ENCODE results near the gene LRRC43. TPM values are rescaled to one million over a fixed set of nuclear protein-coding genes. Genes with fewer than 3 reads are reported as not detected.

The LRRC43 gene
- total RNA-seq, 1 experiment from 2014 or later = 0.46 TPM

DNA sequence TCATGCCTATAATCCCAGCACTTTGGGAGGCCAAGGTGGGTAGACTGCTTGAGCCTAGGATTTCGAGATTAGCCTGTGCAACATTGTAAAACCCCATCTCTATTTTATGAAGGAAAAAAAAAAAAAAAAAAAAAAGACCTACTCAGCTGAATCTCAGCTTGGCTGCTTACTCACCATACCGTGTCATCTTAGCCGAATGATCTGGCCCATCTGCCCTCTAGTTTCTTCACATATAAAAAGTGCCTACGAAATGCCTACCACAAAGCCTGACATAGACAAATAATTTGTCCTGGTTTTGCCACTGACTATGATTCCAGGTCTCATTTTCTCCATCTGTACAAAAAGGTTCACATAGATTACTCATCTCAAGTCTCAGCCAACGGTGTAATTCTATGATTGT, 32.8 kb downstream of the LRRC43 start:
- H3K79me2 ChIP-seq (ENCODE audit: insufficient read depth, low read length) = no peaks in the 10 kb centered on the region
- H3K4ac ChIP-seq (ENCODE audit: low read depth, low read length) = no peak overlapping the region
- H4K91ac ChIP-seq (ENCODE audit: insufficient read length, low read depth, low read length) = no peak overlapping the region
- H3T11ph ChIP-seq (ENCODE audit: low read length) = no peak overlapping the region
- Mint-ChIP-seq H3K36me3 (ENCODE audit: insufficient read depth in 1 of 3, low read depth in 3 of 3) (peaks cover 29 to 85% (median 77%) of the 10 kb centered on the region in 3 experiments; a peak in 6 of 7 replicates), H3K27me3 (ENCODE audit: low read depth) (no peaks in the 10 kb centered on the region), H3K4me3 (no peak overlapping the region), H3K4me1 (no peaks in the 10 kb centered on the region), H3K27ac (no peak overlapping the region), H3K9me3 (no peaks in the 10 kb centered on the region)
- H3K4me2 ChIP-seq (ENCODE audit: insufficient read depth, insufficient read length, low read length) = no peak overlapping the region
- H2AFZ ChIP-seq (ENCODE audit: low read length) = no peak overlapping the region
- no peak overlapping the region for H3K56ac ChIP-seq (ENCODE audit: insufficient read length, low read depth, low read length)
- no peak overlapping the region for H3K18ac ChIP-seq (ENCODE audit: insufficient read length, low read depth, low read length)
- no CpG with 5 or more reads among the region's 5 CpGs for WGBS (ENCODE audit: extremely low coverage, insufficient read length, low lambda C conversion rate)
- no peak overlapping the region for H2AK5ac ChIP-seq (ENCODE audit: insufficient read length, low read length)
- H4K20me1 ChIP-seq (ENCODE audit: control insufficient read depth, insufficient read depth, insufficient read length) = no peaks in the 10 kb centered on the region
- H3K27me3 ChIP-seq (ENCODE audit: insufficient read depth, low read length) = no peaks in the 10 kb centered on the region
- no peak overlapping the region for H4K8ac ChIP-seq (replicated peaks; ENCODE audit: insufficient read length, low read depth, low read length)
- TF ChIP-seq, protein P1, sequence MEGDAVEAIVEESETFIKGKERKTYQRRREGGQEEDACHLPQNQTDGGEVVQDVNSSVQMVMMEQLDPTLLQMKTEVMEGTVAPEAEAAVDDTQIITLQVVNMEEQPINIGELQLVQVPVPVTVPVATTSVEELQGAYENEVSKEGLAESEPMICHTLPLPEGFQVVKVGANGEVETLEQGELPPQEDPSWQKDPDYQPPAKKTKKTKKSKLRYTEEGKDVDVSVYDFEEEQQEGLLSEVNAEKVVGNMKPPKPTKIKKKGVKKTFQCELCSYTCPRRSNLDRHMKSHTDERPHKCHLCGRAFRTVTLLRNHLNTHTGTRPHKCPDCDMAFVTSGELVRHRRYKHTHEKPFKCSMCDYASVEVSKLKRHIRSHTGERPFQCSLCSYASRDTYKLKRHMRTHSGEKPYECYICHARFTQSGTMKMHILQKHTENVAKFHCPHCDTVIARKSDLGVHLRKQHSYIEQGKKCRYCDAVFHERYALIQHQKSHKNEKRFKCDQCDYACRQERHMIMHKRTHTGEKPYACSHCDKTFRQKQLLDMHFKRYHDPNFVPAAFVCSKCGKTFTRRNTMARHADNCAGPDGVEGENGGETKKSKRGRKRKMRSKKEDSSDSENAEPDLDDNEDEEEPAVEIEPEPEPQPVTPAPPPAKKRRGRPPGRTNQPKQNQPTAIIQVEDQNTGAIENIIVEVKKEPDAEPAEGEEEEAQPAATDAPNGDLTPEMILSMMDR (conservative IDR thresholded peaks at IDR 0.05) = no peak
- no peak overlapping the region for H2BK120ac ChIP-seq (ENCODE audit: low read depth, low read length, poor library complexity, severe bottlenecking)
- no peak overlapping the region for H3K27ac ChIP-seq (ENCODE audit: insufficient read length, low read depth, low read length)
- H2BK12ac ChIP-seq (ENCODE audit: insufficient read length, low read depth, low read length) = no peak overlapping the region
- peaks cover 5% of the 10 kb centered on the region for H3K79me1 ChIP-seq (ENCODE audit: insufficient read depth, low read depth, low read length, poor library complexity, severe bottlenecking)
- H3K9me3 ChIP-seq (ENCODE audit: control insufficient read depth, low read depth, low read length) = no peaks in the 10 kb centered on the region
- no peak for DNase-seq
- no peak overlapping the region for H4K5ac ChIP-seq (ENCODE audit: insufficient read length, low read depth, low read length)
- no peaks in the 10 kb centered on the region for H3K23me2 ChIP-seq (ENCODE audit: insufficient read length, low read depth, low read length, poor library complexity, severe bottlenecking)
- no peak overlapping the region for H2BK20ac ChIP-seq (ENCODE audit: low read depth, low read length, poor library complexity, severe bottlenecking)
- no peak overlapping the region for H2BK5ac ChIP-seq (ENCODE audit: insufficient read length, low read length)
- no peaks in the 10 kb centered on the region for H3K4me1 ChIP-seq (ENCODE audit: insufficient read depth, low read length)
- no peak overlapping the region for H3K9ac ChIP-seq (ENCODE audit: extremely low read depth, insufficient read length, low read length)
- H3K23ac ChIP-seq (ENCODE audit: insufficient read length, low read depth, low read length) = no peak overlapping the region
- H2BK15ac ChIP-seq (ENCODE audit: low read depth, low read length) = no peak overlapping the region
- H3K14ac ChIP-seq (ENCODE audit: insufficient read depth, low read length) = no peak overlapping the region
